Tongue (tissue), 2 donors: ENCODE results near the gene MT2A. TPM values are rescaled to one million over a fixed set of nuclear protein-coding genes. Genes with fewer than 3 reads are reported as not detected.

Experiments
- DNase-seq: peaks from one replicate; pipeline ENCODE4 v3.0.0-alpha.2; 2015
- total RNA-seq: library from RNA; depleted of rRNA; stranded (reverse); fragments of >200 nt; gene quantifications from one replicate; pipeline ENCODE4 v1.2.3, GENCODE V29; 2014

Gene MT2A
- total RNA-seq, 1 donor from 2014 or later: 3.0 TPM

- peak; percentile 48 for DNase-seq
These were observed 7.9 kb upstream of the MT2A start for GRCh38 chr16:56600398-56600999.

- no peak for DNase-seq
These were observed 7.1 kb upstream of the MT2A start for GRCh38 chr16:56601325-56601724.

- DNase-seq: peak; percentile 37
These were observed 4.8 kb upstream of the MT2A start for GRCh38 chr16:56603589-56603988.

- no peak for DNase-seq
These were observed 3.4 kb upstream of the MT2A start for GRCh38 chr16:56604966-56605365.

- no peak for DNase-seq
These were observed 2.9 kb upstream of the MT2A start for GRCh38 chr16:56605475-56605874.

GRCh38 chr16:56606071-56606475 lies 2.3 kb upstream of the MT2A start:
- no peak for DNase-seq

- peak; percentile 48 for DNase-seq
These were observed 1.8 kb upstream of the MT2A start for GRCh38 chr16:56606476-56607108.

GRCh38 chr16:56607109-56607618 lies 1.2 kb upstream of the MT2A start:
- peak; percentile 54 for DNase-seq

- DNase-seq: no peak
These were observed 725 bp upstream of the MT2A start for GRCh38 chr16:56607675-56608042.

- peak; percentile 41 for DNase-seq
These were observed 585 bp downstream of the MT2A start for GRCh38 chr16:56608876-56609462.

- DNase-seq: peak; percentile 83
These were observed 1.1 kb downstream of the MT2A start for GRCh38 chr16:56609463-56609921.

GRCh38 chr16:56610017-56610608 lies 1.7 kb downstream of the MT2A start:
- DNase-seq: peak; percentile 26

GRCh38 chr16:56610609-56611111 lies 2.3 kb downstream of the MT2A start:
- DNase-seq: no peak

GRCh38 chr16:56611281-56611833 lies 3.0 kb downstream of the MT2A start:
- no peak for DNase-seq

GRCh38 chr16:56613706-56614105 lies 5.3 kb downstream of the MT2A start:
- no peak for DNase-seq

- no peak for DNase-seq
These were observed 6.2 kb downstream of the MT2A start for GRCh38 chr16:56614549-56614991.

GRCh38 chr16:56615353-56615752 lies 7.0 kb downstream of the MT2A start:
- no peak for DNase-seq

- no peak for DNase-seq
These were observed 8.3 kb downstream of the MT2A start for GRCh38 chr16:56616608-56617211.

GRCh38 chr16:56617212-56618085 lies 9.1 kb downstream of the MT2A start:
- DNase-seq: peak; percentile 93

- no peak for DNase-seq
These were observed 9.8 kb downstream of the MT2A start for GRCh38 chr16:56618138-56618537.

GRCh38 chr16:56620339-56620897 lies 12.0 kb downstream of the MT2A start:
- DNase-seq: no peak
